IgD-negative memory B cell (primary cell): ENCODE measurements around the gene KIZ. TPM values are rescaled to one million over a fixed set of nuclear protein-coding genes. Genes with fewer than 3 reads are reported as not detected.

Experiments used
- H3K27ac Mint-ChIP-seq, 3 donors: one replicate each; pipeline ENCODE4 v1.8.0; 2020 to 2022; ENCODE audit warnings: mild to moderate bottlenecking in 3 of 3, mixed read lengths in 3 of 3, moderate library complexity in 1 of 3
- H3K27me3 Mint-ChIP-seq: one replicate; pipeline ENCODE4 v1.8.0; 2021; ENCODE audit warnings: mixed read lengths
- H3K36me3 Mint-ChIP-seq: one replicate; pipeline ENCODE4 v1.8.0; 2020; ENCODE audit warnings: mild to moderate bottlenecking, mixed read lengths
- H3K4me1 Mint-ChIP-seq, 3 donors: one replicate each; pipeline ENCODE4 v1.8.0; 2020 to 2022; ENCODE audit warnings: mixed read lengths in 3 of 3, mild to moderate bottlenecking in 1 of 3
- H3K4me3 Mint-ChIP-seq, 4 donors: one replicate each; pipeline ENCODE4 v1.8.0; 2020 to 2022; ENCODE audit warnings: mild to moderate bottlenecking in 4 of 4, mixed read lengths in 4 of 4, moderate library complexity in 3 of 4
- H3K9me3 Mint-ChIP-seq, 3 donors: one replicate each; pipeline ENCODE4 v1.8.0; 2020 to 2021; ENCODE audit warnings: mixed read lengths in 3 of 3, mild to moderate bottlenecking in 1 of 3
- polyA plus RNA-seq: library from polyadenylated mRNA; unstranded; fragments of 300-500 nt; fragmentation: Illumina TruSeq; gene quantifications from one replicate; pipeline ENCODE4 v1.2.3, GENCODE V29; 2021

KIZ gene
- polyA plus RNA-seq, 1 donor from 2014 or later, result 26.2 TPM

GRCh38 chr20:21141825-21142224, 15.9 kb downstream of the KIZ start:
- Mint-ChIP-seq H3K27me3 (no peaks in the 10 kb centered on the region), H3K27ac (no peak overlapping the region), H3K36me3 (peaks cover 17% of the 10 kb centered on the region), H3K4me3 (no peak overlapping the region), H3K4me1 (no peaks in the 10 kb centered on the region), H3K9me3 (no peaks in the 10 kb centered on the region)

GRCh38 chr20:21143194-21143890, 17.5 kb downstream of the KIZ start:
- Mint-ChIP-seq H3K4me1 (no peaks in the 10 kb centered on the region), H3K27me3 (no peaks in the 10 kb centered on the region), H3K36me3 (peaks cover 11% of the 10 kb centered on the region), H3K27ac (peak overlapping the region in 1 of 3 donors; percentile 82), H3K4me3 (no peak overlapping the region), H3K9me3 (no peaks in the 10 kb centered on the region)

- Mint-ChIP-seq H3K9me3 (no peaks in the 10 kb centered on the region), H3K4me3 (no peak overlapping the region), H3K27me3 (no peaks in the 10 kb centered on the region), H3K4me1 (no peaks in the 10 kb centered on the region), H3K27ac (no peak overlapping the region), H3K36me3 (peaks cover 6% of the 10 kb centered on the region)
Observed at GRCh38 chr20:21145424-21145823, 19.5 kb downstream of the KIZ start.

- Mint-ChIP-seq H3K9me3 (no peaks in the 10 kb centered on the region), H3K36me3 (peaks cover 9% of the 10 kb centered on the region), H3K4me1 (no peaks in the 10 kb centered on the region), H3K4me3 (no peak overlapping the region), H3K27ac (no peak overlapping the region), H3K27me3 (no peaks in the 10 kb centered on the region)
Observed at GRCh38 chr20:21146215-21146614, 20.3 kb downstream of the KIZ start.

GRCh38 chr20:21147593-21147992, 21.7 kb downstream of the KIZ start:
- H3K27me3 Mint-ChIP-seq, result no peaks in the 10 kb centered on the region

GRCh38 chr20:21149344-21149743, 23.5 kb downstream of the KIZ start:
- Mint-ChIP-seq H3K9me3 (peaks cover 0 to 3% (median 0%) of the 10 kb centered on the region in 3 donors), H3K27me3 (no peaks in the 10 kb centered on the region), H3K4me3 (no peak overlapping the region), H3K27ac (no peak overlapping the region), H3K36me3 (peaks cover 14% of the 10 kb centered on the region), H3K4me1 (no peaks in the 10 kb centered on the region)

More at GRCh38 chr20:21147593-21147992, 21.7 kb downstream of the KIZ start:
- H3K4me1 Mint-ChIP-seq, result no peaks in the 10 kb centered on the region
- no peak overlapping the region for H3K27ac Mint-ChIP-seq
- H3K4me3 Mint-ChIP-seq, result no peak overlapping the region
- no peaks in the 10 kb centered on the region for H3K9me3 Mint-ChIP-seq
- H3K36me3 Mint-ChIP-seq, result peaks cover 8% of the 10 kb centered on the region

- Mint-ChIP-seq H3K27ac (no peak overlapping the region), H3K9me3 (peaks cover 0 to 3% (median 0%) of the 10 kb centered on the region in 3 donors), H3K4me1 (no peaks in the 10 kb centered on the region), H3K4me3 (no peak overlapping the region), H3K27me3 (no peaks in the 10 kb centered on the region), H3K36me3 (peaks cover 17% of the 10 kb centered on the region)
Observed at GRCh38 chr20:21151791-21152190, 25.9 kb downstream of the KIZ start.

- no peak overlapping the region for H3K27ac Mint-ChIP-seq
- peaks cover 19% of the 10 kb centered on the region for H3K36me3 Mint-ChIP-seq
- no peaks in the 10 kb centered on the region for H3K27me3 Mint-ChIP-seq
- H3K4me3 Mint-ChIP-seq, result no peak overlapping the region
- no peaks in the 10 kb centered on the region for H3K4me1 Mint-ChIP-seq
- peaks cover 0 to 3% (median 0%) of the 10 kb centered on the region in 3 donors for H3K9me3 Mint-ChIP-seq
Observed at GRCh38 chr20:21154692-21155091, 28.8 kb downstream of the KIZ start.

- peaks cover 0 to 5% (median under 1%) of the 10 kb centered on the region in 3 donors for H3K9me3 Mint-ChIP-seq
- no peaks in the 10 kb centered on the region for H3K4me1 Mint-ChIP-seq
- H3K36me3 Mint-ChIP-seq, result peaks cover 19% of the 10 kb centered on the region
- no peak overlapping the region for H3K4me3 Mint-ChIP-seq
- no peaks in the 10 kb centered on the region for H3K27me3 Mint-ChIP-seq
- no peak overlapping the region for H3K27ac Mint-ChIP-seq
Observed at GRCh38 chr20:21155268-21155667, 29.4 kb downstream of the KIZ start.

- peaks cover 0 to 8% (median 2%) of the 10 kb centered on the region in 3 donors for H3K9me3 Mint-ChIP-seq
- H3K27ac Mint-ChIP-seq, result no peak overlapping the region
- H3K36me3 Mint-ChIP-seq, result peaks cover 17% of the 10 kb centered on the region
- H3K27me3 Mint-ChIP-seq, result no peaks in the 10 kb centered on the region
- H3K4me1 Mint-ChIP-seq, result no peaks in the 10 kb centered on the region
- no peak overlapping the region for H3K4me3 Mint-ChIP-seq
Observed at GRCh38 chr20:21156266-21156665, 30.4 kb downstream of the KIZ start.

- no peak overlapping the region for H3K4me3 Mint-ChIP-seq
- peaks cover 17% of the 10 kb centered on the region for H3K36me3 Mint-ChIP-seq
Observed at GRCh38 chr20:21157006-21157405, 31.1 kb downstream of the KIZ start.

GRCh38 chr20:21159658-21160380, 33.9 kb downstream of the KIZ start:
- Mint-ChIP-seq H3K36me3 (peaks cover 10% of the 10 kb centered on the region), H3K27ac (no peak overlapping the region), H3K4me3 (no peak overlapping the region), H3K9me3 (peaks cover 0 to 4% (median 2%) of the 10 kb centered on the region in 3 donors), H3K4me1 (peaks cover 0 to under 1% (median 0%) of the 10 kb centered on the region in 3 donors), H3K27me3 (no peaks in the 10 kb centered on the region)

More at GRCh38 chr20:21157006-21157405, 31.1 kb downstream of the KIZ start:
- Mint-ChIP-seq H3K4me1 (no peaks in the 10 kb centered on the region), H3K27me3 (no peaks in the 10 kb centered on the region), H3K9me3 (peaks cover 0 to 8% (median 2%) of the 10 kb centered on the region in 3 donors), H3K27ac (no peak overlapping the region)

GRCh38 chr20:21161926-21162325, 36.0 kb downstream of the KIZ start:
- peak overlapping the region in 2 of 4 donors; percentile 7 to 43 for H3K4me3 Mint-ChIP-seq
- no peak overlapping the region for H3K27ac Mint-ChIP-seq
- peaks cover 0 to 4% (median 2%) of the 10 kb centered on the region in 3 donors for H3K9me3 Mint-ChIP-seq
- peaks cover 12% of the 10 kb centered on the region for H3K36me3 Mint-ChIP-seq
- peaks cover 0 to 9% (median 4%) of the 10 kb centered on the region in 3 donors for H3K4me1 Mint-ChIP-seq
- no peaks in the 10 kb centered on the region for H3K27me3 Mint-ChIP-seq

GRCh38 chr20:21162631-21163030, 36.7 kb downstream of the KIZ start:
- Mint-ChIP-seq H3K4me3 (no peak overlapping the region), H3K36me3 (peaks cover 13% of the 10 kb centered on the region), H3K27ac (no peak overlapping the region), H3K4me1 (peaks cover 0 to 11% (median 5%) of the 10 kb centered on the region in 3 donors), H3K9me3 (peaks cover 0 to 4% (median 2%) of the 10 kb centered on the region in 3 donors), H3K27me3 (no peaks in the 10 kb centered on the region)

GRCh38 chr20:21166801-21167200, 40.9 kb downstream of the KIZ start:
- H3K27me3 Mint-ChIP-seq, result no peaks in the 10 kb centered on the region

More at GRCh38 chr20:21166801-21167200, 40.9 kb downstream of the KIZ start:
- H3K4me1 Mint-ChIP-seq, result peaks cover 0 to 11% (median 5%) of the 10 kb centered on the region in 3 donors
- peaks cover 2 to 6% (median 3%) of the 10 kb centered on the region in 3 donors for H3K9me3 Mint-ChIP-seq
- H3K36me3 Mint-ChIP-seq, result peaks cover 18% of the 10 kb centered on the region
- no peak overlapping the region for H3K27ac Mint-ChIP-seq
- H3K4me3 Mint-ChIP-seq, result no peak overlapping the region
